ENCODE measurements around the gene ARHGAP45. TPM values are rescaled to one million over a fixed set of nuclear protein-coding genes. Genes with fewer than 3 reads are reported as not detected.

The ARHGAP45 gene
- total RNA-seq, 1 donor from 2014 or later, result 3.0 TPM

- Mint-ChIP-seq H3K9me3 (ENCODE audit: unreplicated experiment) (no peaks in the 10 kb centered on the region), H3K27me3 (ENCODE audit: low read depth, unreplicated experiment) (no peaks in the 10 kb centered on the region), H3K27ac (ENCODE audit: unreplicated experiment) (no peak overlapping the region), H3K4me1 (ENCODE audit: low read depth, unreplicated experiment) (no peaks in the 10 kb centered on the region), H3K4me3 (ENCODE audit: unreplicated experiment) (no peak overlapping the region), H3K36me3 (ENCODE audit: low read depth, unreplicated experiment) (peaks cover 5% of the 10 kb centered on the region)
- Histone ChIP-seq H3K4me2 (ENCODE audit: low read length) (no peak overlapping the region), H3K27me3 (ENCODE audit: insufficient read depth, low read length) (no peaks in the 10 kb centered on the region), H2AFZ (ENCODE audit: low read depth, low read length) (no peak overlapping the region), H3K79me2 (ENCODE audit: insufficient read depth, low read length) (no peaks in the 10 kb centered on the region), H3K4me3 (ENCODE audit: insufficient read depth, low read depth, low read length) (no peak overlapping the region), H3K9ac (ENCODE audit: low read length) (no peak overlapping the region), H4K20me1 (ENCODE audit: insufficient read depth, low read length) (peaks cover 3% of the 10 kb centered on the region), H3K36me3 (ENCODE audit: insufficient read depth, low read length) (peaks cover 2% of the 10 kb centered on the region), H3K9me3 (ENCODE audit: insufficient read depth, low read depth, low read length) (no peaks in the 10 kb centered on the region), H3K4me1 (ENCODE audit: insufficient read depth, low read length) (no peaks in the 10 kb centered on the region), H3K27ac (ENCODE audit: low read depth, low read length) (no peak overlapping the region)
- TF ChIP-seq, protein P1, sequence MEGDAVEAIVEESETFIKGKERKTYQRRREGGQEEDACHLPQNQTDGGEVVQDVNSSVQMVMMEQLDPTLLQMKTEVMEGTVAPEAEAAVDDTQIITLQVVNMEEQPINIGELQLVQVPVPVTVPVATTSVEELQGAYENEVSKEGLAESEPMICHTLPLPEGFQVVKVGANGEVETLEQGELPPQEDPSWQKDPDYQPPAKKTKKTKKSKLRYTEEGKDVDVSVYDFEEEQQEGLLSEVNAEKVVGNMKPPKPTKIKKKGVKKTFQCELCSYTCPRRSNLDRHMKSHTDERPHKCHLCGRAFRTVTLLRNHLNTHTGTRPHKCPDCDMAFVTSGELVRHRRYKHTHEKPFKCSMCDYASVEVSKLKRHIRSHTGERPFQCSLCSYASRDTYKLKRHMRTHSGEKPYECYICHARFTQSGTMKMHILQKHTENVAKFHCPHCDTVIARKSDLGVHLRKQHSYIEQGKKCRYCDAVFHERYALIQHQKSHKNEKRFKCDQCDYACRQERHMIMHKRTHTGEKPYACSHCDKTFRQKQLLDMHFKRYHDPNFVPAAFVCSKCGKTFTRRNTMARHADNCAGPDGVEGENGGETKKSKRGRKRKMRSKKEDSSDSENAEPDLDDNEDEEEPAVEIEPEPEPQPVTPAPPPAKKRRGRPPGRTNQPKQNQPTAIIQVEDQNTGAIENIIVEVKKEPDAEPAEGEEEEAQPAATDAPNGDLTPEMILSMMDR (IDR thresholded peaks at IDR 0.05; ENCODE audit: insufficient read depth, low read depth, low read length), result no peak
- no peak for TF ChIP-seq EZH2 (IDR thresholded peaks at IDR 0.05; ENCODE audit: insufficient read depth, low read length)
- DNase-seq (ENCODE audit: low read depth), result no peak
- no peak for FAIRE-seq
These were observed 18.9 kb downstream of the ARHGAP45 start for GRCh38 chr19:1085676-1086442.

DNA sequence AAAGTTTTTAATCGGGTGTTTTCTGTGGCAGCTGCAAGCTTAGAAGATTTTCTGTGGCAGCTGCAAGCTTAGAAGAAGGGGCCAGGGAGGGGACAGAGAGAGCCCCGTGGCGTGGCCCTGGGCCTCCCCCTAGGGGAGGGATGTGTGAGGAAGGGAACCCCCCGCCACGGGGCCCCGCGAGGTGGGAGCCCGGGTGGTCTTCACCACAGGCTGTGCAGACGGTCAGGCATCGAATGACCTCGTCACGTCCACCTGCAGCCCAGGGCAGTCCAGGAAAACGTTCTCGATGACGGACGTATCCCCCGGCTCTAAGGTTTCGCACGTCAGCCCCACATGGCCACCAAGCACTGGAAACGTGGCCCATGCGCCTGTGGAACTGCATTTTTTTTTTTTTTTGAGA, 19.6 kb downstream of the ARHGAP45 start:
- no peaks in the 10 kb centered on the region for H3K27me3 Mint-ChIP-seq (ENCODE audit: low read depth, unreplicated experiment)
- H3K36me3 ChIP-seq (ENCODE audit: insufficient read depth, low read length), result peaks cover 2% of the 10 kb centered on the region
- H3K9me3 ChIP-seq (ENCODE audit: insufficient read depth, low read depth, low read length), result no peaks in the 10 kb centered on the region
- H3K27me3 ChIP-seq (ENCODE audit: insufficient read depth, low read length), result no peaks in the 10 kb centered on the region
- DNase-seq (ENCODE audit: low read depth), result no peak
- no peaks in the 10 kb centered on the region for H3K79me2 ChIP-seq (ENCODE audit: insufficient read depth, low read length)
- no peaks in the 10 kb centered on the region for H3K4me1 Mint-ChIP-seq (ENCODE audit: low read depth, unreplicated experiment)
- no peak for TF ChIP-seq EZH2 (IDR thresholded peaks at IDR 0.05; ENCODE audit: insufficient read depth, low read length)
- TF ChIP-seq, protein P1 (IDR thresholded peaks at IDR 0.05; ENCODE audit: insufficient read depth, low read depth, low read length), result no peak
- H3K4me2 ChIP-seq (ENCODE audit: low read length), result no peak overlapping the region
- H3K27ac Mint-ChIP-seq (ENCODE audit: unreplicated experiment), result no peak overlapping the region
- no peak overlapping the region for H3K27ac ChIP-seq (ENCODE audit: low read depth, low read length)
- H3K4me1 ChIP-seq (ENCODE audit: insufficient read depth, low read length), result no peaks in the 10 kb centered on the region
- H3K9ac ChIP-seq (ENCODE audit: low read length), result no peak overlapping the region
- H4K20me1 ChIP-seq (ENCODE audit: insufficient read depth, low read length), result peaks cover 3% of the 10 kb centered on the region
- no peak overlapping the region for H3K4me3 ChIP-seq (ENCODE audit: insufficient read depth, low read depth, low read length)
- FAIRE-seq, result no peak
- no peak overlapping the region for H2AFZ ChIP-seq (ENCODE audit: low read depth, low read length)
- H3K9me3 Mint-ChIP-seq (ENCODE audit: unreplicated experiment), result no peaks in the 10 kb centered on the region
- no peak overlapping the region for H3K4me3 Mint-ChIP-seq (ENCODE audit: unreplicated experiment)
- H3K36me3 Mint-ChIP-seq (ENCODE audit: low read depth, unreplicated experiment), result peaks cover 5% of the 10 kb centered on the region

- no peak overlapping the region for H3K27ac ChIP-seq (ENCODE audit: low read depth, low read length)
- peaks cover 11% of the 10 kb centered on the region for H4K20me1 ChIP-seq (ENCODE audit: insufficient read depth, low read length)
- no peak overlapping the region for H2AFZ ChIP-seq (ENCODE audit: low read depth, low read length)
- Mint-ChIP-seq H3K4me3 (ENCODE audit: unreplicated experiment) (no peak overlapping the region), H3K27ac (ENCODE audit: unreplicated experiment) (peak overlapping the region; percentile 18), H3K9me3 (ENCODE audit: unreplicated experiment) (no peaks in the 10 kb centered on the region), H3K27me3 (ENCODE audit: low read depth, unreplicated experiment) (no peaks in the 10 kb centered on the region), H3K4me1 (ENCODE audit: low read depth, unreplicated experiment) (no peaks in the 10 kb centered on the region), H3K36me3 (ENCODE audit: low read depth, unreplicated experiment) (peaks cover 5% of the 10 kb centered on the region)
- H3K4me2 ChIP-seq (ENCODE audit: low read length), result no peak overlapping the region
- H3K27me3 ChIP-seq (ENCODE audit: insufficient read depth, low read length), result no peaks in the 10 kb centered on the region
- DNase-seq (ENCODE audit: low read depth), result no peak
- no peaks in the 10 kb centered on the region for H3K9me3 ChIP-seq (ENCODE audit: insufficient read depth, low read depth, low read length)
- peaks cover 2% of the 10 kb centered on the region for H3K36me3 ChIP-seq (ENCODE audit: insufficient read depth, low read length)
- peaks cover 8% of the 10 kb centered on the region for H3K79me2 ChIP-seq (ENCODE audit: insufficient read depth, low read length)
- no peak for FAIRE-seq
- H3K4me3 ChIP-seq (ENCODE audit: insufficient read depth, low read depth, low read length), result no peak overlapping the region
- TF ChIP-seq, protein P1 (IDR thresholded peaks at IDR 0.05; ENCODE audit: insufficient read depth, low read depth, low read length), result no peak
- TF ChIP-seq EZH2 (IDR thresholded peaks at IDR 0.05; ENCODE audit: insufficient read depth, low read length), result no peak
- H3K4me1 ChIP-seq (ENCODE audit: insufficient read depth, low read length), result no peaks in the 10 kb centered on the region
- H3K9ac ChIP-seq (ENCODE audit: low read length), result no peak overlapping the region
These were observed 20.9 kb downstream of the ARHGAP45 start for GRCh38 chr19:1087813-1088415.

Data from astrocyte (in vitro differentiated cells and primary cell).